ENCODE measurements around the gene ECHDC3. TPM values are rescaled to one million over a fixed set of nuclear protein-coding genes. Genes with fewer than 3 reads are reported as not detected.

Gene ECHDC3
- total and polyA plus RNA-seq, 2 donors (not counting 3 experiments of a cell fraction or from before 2014, with no cell fraction given) = 6.0 to 7.3 TPM

DNA sequence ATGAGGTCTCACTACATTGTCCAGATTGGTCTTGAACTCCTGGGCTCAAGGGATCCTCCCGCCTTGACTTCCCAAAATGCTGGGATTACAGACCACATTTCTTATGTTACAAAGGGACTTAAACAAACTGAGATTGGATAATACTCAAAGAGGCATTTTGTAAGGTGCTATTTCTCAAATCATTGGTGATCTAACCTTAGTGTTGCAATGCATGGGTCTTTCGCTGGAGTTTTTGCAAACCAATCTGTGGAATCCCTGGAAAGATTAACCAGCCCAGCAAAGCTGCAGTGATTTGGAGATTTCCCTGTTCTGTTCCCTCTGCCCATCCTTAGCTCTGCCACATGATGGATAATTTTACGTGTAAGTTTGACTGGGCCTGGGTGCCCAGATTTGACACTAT lies 20.4 kb upstream of the ECHDC3 start:
- H3K9me1 ChIP-seq (replicated peaks; ENCODE audit: control insufficient read depth, extremely low read depth, insufficient read depth, low read length) = no peaks in the 10 kb centered on the region
- no peaks in the 10 kb centered on the region for H3K36me3 ChIP-seq (ENCODE audit: control insufficient read depth in 2 of 2, extremely low read depth in 1 of 2, insufficient read depth in 2 of 2, low read length in 2 of 2)
- no peak for TF ChIP-seq POLR2A (IDR thresholded peaks at IDR 0.05; ENCODE audit: low read depth, low read length)
- no peak for TF ChIP-seq GATA2 (IDR thresholded peaks at IDR 0.05; ENCODE audit: insufficient read depth, insufficient read length, low read depth, low read length)
- TF ChIP-seq, protein P1, sequence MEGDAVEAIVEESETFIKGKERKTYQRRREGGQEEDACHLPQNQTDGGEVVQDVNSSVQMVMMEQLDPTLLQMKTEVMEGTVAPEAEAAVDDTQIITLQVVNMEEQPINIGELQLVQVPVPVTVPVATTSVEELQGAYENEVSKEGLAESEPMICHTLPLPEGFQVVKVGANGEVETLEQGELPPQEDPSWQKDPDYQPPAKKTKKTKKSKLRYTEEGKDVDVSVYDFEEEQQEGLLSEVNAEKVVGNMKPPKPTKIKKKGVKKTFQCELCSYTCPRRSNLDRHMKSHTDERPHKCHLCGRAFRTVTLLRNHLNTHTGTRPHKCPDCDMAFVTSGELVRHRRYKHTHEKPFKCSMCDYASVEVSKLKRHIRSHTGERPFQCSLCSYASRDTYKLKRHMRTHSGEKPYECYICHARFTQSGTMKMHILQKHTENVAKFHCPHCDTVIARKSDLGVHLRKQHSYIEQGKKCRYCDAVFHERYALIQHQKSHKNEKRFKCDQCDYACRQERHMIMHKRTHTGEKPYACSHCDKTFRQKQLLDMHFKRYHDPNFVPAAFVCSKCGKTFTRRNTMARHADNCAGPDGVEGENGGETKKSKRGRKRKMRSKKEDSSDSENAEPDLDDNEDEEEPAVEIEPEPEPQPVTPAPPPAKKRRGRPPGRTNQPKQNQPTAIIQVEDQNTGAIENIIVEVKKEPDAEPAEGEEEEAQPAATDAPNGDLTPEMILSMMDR (IDR thresholded peaks at IDR 0.05; ENCODE audit: extremely low read depth in 1 of 2, insufficient read depth in 1 of 2, low read depth in 1 of 2, low read length in 2 of 2) = no peak
- no peak for TF ChIP-seq EZH2 (IDR thresholded peaks at IDR 0.05; ENCODE audit: borderline replicate concordance, low read depth, low read length, severe bottlenecking)
- TF ChIP-seq, protein P2, sequence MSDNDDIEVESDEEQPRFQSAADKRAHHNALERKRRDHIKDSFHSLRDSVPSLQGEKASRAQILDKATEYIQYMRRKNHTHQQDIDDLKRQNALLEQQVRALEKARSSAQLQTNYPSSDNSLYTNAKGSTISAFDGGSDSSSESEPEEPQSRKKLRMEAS (IDR thresholded peaks at IDR 0.05; ENCODE audit: insufficient read depth, insufficient read length) = no peak
- TF ChIP-seq POLR2AphosphoS5 (IDR thresholded peaks at IDR 0.05; ENCODE audit: insufficient read depth, low read depth, low read length) = no peak
- H3K27ac ChIP-seq (ENCODE audit: insufficient read depth, low read depth, low read length) = no peak overlapping the region
- FAIRE-seq (no peak), DNase-seq (ENCODE audit: low read depth, low spot score) (no peak)
- dilution Hi-C loops (cut with MboI; ENCODE audit: extremely low pct_ligation_motif_present, low sequenced_read_pairs) = no loop called here
- H3K79me2 ChIP-seq (ENCODE audit: control insufficient read depth, insufficient read depth, low read length) = no peaks in the 10 kb centered on the region
- no peaks in the 10 kb centered on the region for H3K9me3 ChIP-seq (replicated peaks; ENCODE audit: control insufficient read depth, insufficient read depth, low read length)
- no TSS peak for BruUV-seq (replicated peaks)
- ChIA-PET CTCF (interaction anchor here (1.6 kb wide), 1 partner anchor 36 kb away, joined by 7 read pairs; no protein-coding TSS in a partner anchor), POLR2A (no interaction called here)
- H4K20me1 ChIP-seq (replicated peaks; ENCODE audit: control insufficient read depth, extremely low read depth, insufficient read depth, low read length) = no peaks in the 10 kb centered on the region
- H3K9ac ChIP-seq (replicated peaks; ENCODE audit: extremely low read depth, insufficient read depth, low read length) = no peak overlapping the region
- intact Hi-C loops (cut with micrococcal nuclease) = no loop called here
- H3K27me3 ChIP-seq (ENCODE audit: control insufficient read depth in 2 of 2, insufficient read depth in 2 of 2, low read length in 2 of 2) = peaks cover 0 to 4% of the 10 kb centered on the region in 2 experiments
- H3K4me2 ChIP-seq (ENCODE audit: insufficient read depth, low read length) = no peak overlapping the region
- no peak overlapping the region for H2AFZ ChIP-seq (ENCODE audit: low read depth, low read length)
- H3K4me1 ChIP-seq (ENCODE audit: control insufficient read depth, extremely low read depth, insufficient read depth, low read length) = no peaks in the 10 kb centered on the region
- H3K4me3 ChIP-seq (replicated peaks in 1 of 3; ENCODE audit: insufficient read depth in 1 of 3, low read depth in 1 of 3, low read length in 3 of 3) = no peak overlapping the region
